ENCODE data around the gene THG1L. TPM values are rescaled to one million over a fixed set of nuclear protein-coding genes. Genes with fewer than 3 reads are reported as not detected.

THG1L gene
- total RNA-seq, 1 experiment from 2014 or later, result 11.0 TPM

GRCh38 chr5:157730900-157731271, 334 bp upstream of the THG1L start:
- intact Hi-C loops (cut with micrococcal nuclease; ENCODE audit: unreplicated experiment), result no loop called here
- H3K4me1 Mint-ChIP-seq (ENCODE audit: low read depth, unreplicated experiment), result peaks cover 9% of the 10 kb centered on the region
- no peak for DNase-seq
- no peak for TF ChIP-seq CTCF (IDR thresholded peaks at IDR 0.05; ENCODE audit: unreplicated experiment)
- H3K36me3 Mint-ChIP-seq (ENCODE audit: insufficient read depth, unreplicated experiment), result peaks cover 16% of the 10 kb centered on the region
- CTCF ChIA-PET, result interaction anchor here (0.6 to 1.0 kb wide), 10 partner anchors 10 to 1364 kb away, joined by 3 to 10 read pairs (median 4); partner anchors contain the start of gene LSM11
- no peaks in the 10 kb centered on the region for H3K27me3 Mint-ChIP-seq (ENCODE audit: unreplicated experiment)
- H3K4me3 Mint-ChIP-seq (ENCODE audit: low read depth, unreplicated experiment), result peak overlapping the region; percentile 89
- H3K27ac Mint-ChIP-seq (ENCODE audit: unreplicated experiment), result peak overlapping the region; percentile 97
- no peaks in the 10 kb centered on the region for H3K9me3 Mint-ChIP-seq (ENCODE audit: low read depth, unreplicated experiment)
- no TSS peak for BruUV-seq (replicated peaks)

GRCh38 chr5:157732130-157732514, 902 bp downstream of the THG1L start:
- Mint-ChIP-seq H3K4me1 (ENCODE audit: low read depth, unreplicated experiment) (peaks cover 9% of the 10 kb centered on the region), H3K4me3 (ENCODE audit: low read depth, unreplicated experiment) (peak overlapping the region; percentile 89), H3K27me3 (ENCODE audit: unreplicated experiment) (no peaks in the 10 kb centered on the region), H3K27ac (ENCODE audit: unreplicated experiment) (peak overlapping the region; percentile 97), H3K9me3 (ENCODE audit: low read depth, unreplicated experiment) (no peaks in the 10 kb centered on the region), H3K36me3 (ENCODE audit: insufficient read depth, unreplicated experiment) (peaks cover 16% of the 10 kb centered on the region)
- no peak for TF ChIP-seq CTCF (IDR thresholded peaks at IDR 0.05; ENCODE audit: unreplicated experiment)
- CTCF ChIA-PET, result interaction anchor here (1.0 kb wide), 3 partner anchors 11 to 404 kb away, joined by 3 to 10 read pairs (median 5); partner anchors contain the start of gene LSM11
- no peak for DNase-seq
- intact Hi-C loops (cut with micrococcal nuclease; ENCODE audit: unreplicated experiment), result no loop called here
- no TSS peak for BruUV-seq (replicated peaks)

- DNase-seq, result no peak
- peaks cover 16% of the 10 kb centered on the region for H3K36me3 Mint-ChIP-seq (ENCODE audit: insufficient read depth, unreplicated experiment)
- TF ChIP-seq CTCF (IDR thresholded peaks at IDR 0.05; ENCODE audit: unreplicated experiment), result no peak
- H3K9me3 Mint-ChIP-seq (ENCODE audit: low read depth, unreplicated experiment), result no peaks in the 10 kb centered on the region
- intact Hi-C loops (cut with micrococcal nuclease; ENCODE audit: unreplicated experiment), result no loop called here
- no TSS peak for BruUV-seq (replicated peaks)
- H3K4me3 Mint-ChIP-seq (ENCODE audit: low read depth, unreplicated experiment), result no peak overlapping the region
- CTCF ChIA-PET, result no interaction called here
- H3K27ac Mint-ChIP-seq (ENCODE audit: unreplicated experiment), result no peak overlapping the region
- H3K4me1 Mint-ChIP-seq (ENCODE audit: low read depth, unreplicated experiment), result peaks cover 9% of the 10 kb centered on the region
- H3K27me3 Mint-ChIP-seq (ENCODE audit: unreplicated experiment), result no peaks in the 10 kb centered on the region
Observed at GRCh38 chr5:157732596-157733262, 1.5 kb downstream of the THG1L start.

- CTCF ChIA-PET, result no interaction called here
- no peak for TF ChIP-seq CTCF (IDR thresholded peaks at IDR 0.05; ENCODE audit: unreplicated experiment)
- Mint-ChIP-seq H3K27me3 (ENCODE audit: unreplicated experiment) (no peaks in the 10 kb centered on the region), H3K4me3 (ENCODE audit: low read depth, unreplicated experiment) (no peak overlapping the region), H3K9me3 (ENCODE audit: low read depth, unreplicated experiment) (no peaks in the 10 kb centered on the region), H3K4me1 (ENCODE audit: low read depth, unreplicated experiment) (peaks cover 9% of the 10 kb centered on the region), H3K36me3 (ENCODE audit: insufficient read depth, unreplicated experiment) (peaks cover 16% of the 10 kb centered on the region), H3K27ac (ENCODE audit: unreplicated experiment) (no peak overlapping the region)
- intact Hi-C loops (cut with micrococcal nuclease; ENCODE audit: unreplicated experiment), result no loop called here
- DNase-seq, result no peak
- BruUV-seq (replicated peaks), result no TSS peak
Observed at GRCh38 chr5:157734436-157734835, 3.2 kb downstream of the THG1L start.

All from Calu3 (cell line).